SK-N-DZ (cell line): Measurements from ENCODE around the gene NEK7.
"Not testable (repeated sequence)": the region's sequence is repeated elsewhere in the genome, so short reads cannot be mapped to it uniquely, and the experiment has no call there.

Experiments
- DNase-seq: peaks from one replicate; pipeline ENCODE4 v3.0.0-alpha.2; 2015; ENCODE audit warnings: low spot score

The NEK7 gene

GRCh38 chr1:198171667-198172540 lies 15.1 kb downstream of the NEK7 start:
- DNase-seq = no peak

- no peak for DNase-seq
These were observed 17.0 kb downstream of the NEK7 start for GRCh38 chr1:198173832-198174231.

- no peak for DNase-seq
These were observed 17.5 kb downstream of the NEK7 start for GRCh38 chr1:198174297-198174696.

GRCh38 chr1:198175423-198176170 lies 18.8 kb downstream of the NEK7 start:
- no peak for DNase-seq

GRCh38 chr1:198176179-198176578 lies 19.4 kb downstream of the NEK7 start:
- no peak for DNase-seq

GRCh38 chr1:198177546-198177945 lies 20.7 kb downstream of the NEK7 start:
- DNase-seq = no peak

- DNase-seq = no peak
These were observed 21.8 kb downstream of the NEK7 start for GRCh38 chr1:198178615-198179014.

GRCh38 chr1:198179556-198179981 lies 22.8 kb downstream of the NEK7 start:
- no peak for DNase-seq

- no peak for DNase-seq
These were observed 26.8 kb downstream of the NEK7 start for GRCh38 chr1:198183605-198184004.

- DNase-seq = no peak
These were observed 27.7 kb downstream of the NEK7 start for GRCh38 chr1:198184516-198184915.

GRCh38 chr1:198185146-198185545 lies 28.3 kb downstream of the NEK7 start:
- DNase-seq = no peak

GRCh38 chr1:198185759-198186158 lies 29.0 kb downstream of the NEK7 start:
- no peak for DNase-seq

GRCh38 chr1:198186916-198187580 lies 30.2 kb downstream of the NEK7 start:
- no peak for DNase-seq

GRCh38 chr1:198187973-198188588 lies 31.3 kb downstream of the NEK7 start:
- DNase-seq = no peak

GRCh38 chr1:198191117-198191516 lies 34.3 kb downstream of the NEK7 start:
- DNase-seq = no peak

- not testable (repeated sequence) for DNase-seq
These were observed 37.1 kb downstream of the NEK7 start for GRCh38 chr1:198193871-198194270.

- DNase-seq = no peak
These were observed 39.8 kb downstream of the NEK7 start for GRCh38 chr1:198196630-198197029.

- no peak for DNase-seq
These were observed 40.5 kb downstream of the NEK7 start for GRCh38 chr1:198197285-198197684.

- DNase-seq = no peak
These were observed 42.3 kb downstream of the NEK7 start for GRCh38 chr1:198199105-198199504.

GRCh38 chr1:198201956-198202784 lies 45.4 kb downstream of the NEK7 start:
- DNase-seq = no peak

- DNase-seq = no peak
These were observed 46.6 kb downstream of the NEK7 start for GRCh38 chr1:198203434-198203833.
